Mesenchymal stem cell (in vitro differentiated cells and primary cell): ENCODE measurements around the gene LARP4.
A peak's percentile ranks its signal among the peaks of the same experiment; 100 is the strongest.
"Not testable (repeated sequence)": the region's sequence is repeated elsewhere in the genome, so short reads cannot be mapped to it uniquely, and the experiment has no call there.

ENCODE experiments used
- DNase-seq: peaks from one replicate; pipeline ENCODE4 v3.0.0-alpha.2; 2013
- H2AFZ ChIP-seq: one replicate; pipeline ENCODE4 v1.6.1; 2013; ENCODE audit warnings: low read depth, mild to moderate bottlenecking, control low read depth, inconsistent platforms, low read length, moderate library complexity
- H2AK5ac ChIP-seq: 2 replicates; pipeline ENCODE4 v1.6.1; 2013; ENCODE audit warnings: low read length, moderate library complexity, mild to moderate bottlenecking, inconsistent platforms; ENCODE audit not compliant: severe bottlenecking
- H2BK120ac ChIP-seq: one replicate; pipeline ENCODE4 v1.6.1; 2013; ENCODE audit warnings: low read depth, mild to moderate bottlenecking, inconsistent platforms, low read length, moderate library complexity
- H2BK12ac ChIP-seq, 2 experiments: one replicate each; pipeline ENCODE4 v1.6.1; 2013; ENCODE audit warnings: inconsistent platforms in 2 of 2, low read length in 2 of 2, mild to moderate bottlenecking in 2 of 2, moderate library complexity in 2 of 2, control low read depth in 1 of 2
- H2BK15ac ChIP-seq: one replicate; pipeline ENCODE4 v1.6.1; 2013; ENCODE audit warnings: mild to moderate bottlenecking, low read depth, inconsistent platforms; ENCODE audit not compliant: poor library complexity, severe bottlenecking
- H2BK5ac ChIP-seq: 2 replicates; pipeline ENCODE4 v1.6.1; 2013; ENCODE audit warnings: low read depth, mild to moderate bottlenecking, low read length, control low read depth, inconsistent platforms; ENCODE audit not compliant: poor library complexity, severe bottlenecking
- H3K14ac ChIP-seq, 2 experiments: one replicate each; pipeline ENCODE4 v1.6.1; 2013; ENCODE audit warnings: inconsistent platforms in 2 of 2, low read length in 2 of 2, control low read depth in 1 of 2, mild to moderate bottlenecking in 1 of 2, moderate library complexity in 1 of 2
- H3K18ac ChIP-seq, 2 experiments: one replicate each; pipeline ENCODE4 v1.6.1; 2013; ENCODE audit warnings: inconsistent platforms in 2 of 2, low read length in 2 of 2, control low read depth in 1 of 2, low read depth in 1 of 2, mild to moderate bottlenecking in 1 of 2
- H3K23ac ChIP-seq, 2 experiments: one replicate each; pipeline ENCODE4 v1.6.1; 2013; ENCODE audit warnings: inconsistent platforms in 2 of 2, low read length in 2 of 2, mild to moderate bottlenecking in 2 of 2, moderate library complexity in 2 of 2, control low read depth in 1 of 2
- H3K27ac ChIP-seq: 2 replicates; pipeline ENCODE4 v1.5.1; 2013; ENCODE audit warnings: mild to moderate bottlenecking, moderate library complexity, low read length, control low read depth, inconsistent platforms; ENCODE audit not compliant: poor library complexity, severe bottlenecking
- H3K27me3 ChIP-seq, 2 experiments: 2 replicates each; pipeline versions ENCODE4 v1.6.1 to v1.7.0; 2013; ENCODE audit warnings: low read length in 2 of 2, mild to moderate bottlenecking in 2 of 2, moderate library complexity in 2 of 2, control low read depth in 1 of 2, inconsistent platforms in 1 of 2; ENCODE audit not compliant: control insufficient read depth in 1 of 2, insufficient read depth in 1 of 2
- H3K36me3 ChIP-seq, 2 experiments: 2 replicates each; pipeline versions ENCODE4 v1.6.1 to v1.7.0; 2013; ENCODE audit warnings: low read length in 2 of 2, control low read depth in 1 of 2, inconsistent platforms in 1 of 2, low read depth in 1 of 2, mild to moderate bottlenecking in 1 of 2; ENCODE audit not compliant: insufficient read depth in 2 of 2, control insufficient read depth in 1 of 2
- H3K4ac ChIP-seq, 2 experiments: one replicate each; pipeline ENCODE4 v1.6.1; 2013; ENCODE audit warnings: inconsistent platforms in 2 of 2, low read length in 2 of 2, mild to moderate bottlenecking in 2 of 2, moderate library complexity in 2 of 2, control low read depth in 1 of 2, low read depth in 1 of 2
- H3K4me1 ChIP-seq: 2 replicates; pipeline ENCODE4 v1.6.1; 2013; ENCODE audit warnings: low read depth, low read length, control low read depth; ENCODE audit not compliant: control insufficient read depth, insufficient read depth
- H3K4me2 ChIP-seq: 2 replicates; pipeline ENCODE4 v1.6.1; 2013; ENCODE audit warnings: low read length, mild to moderate bottlenecking, inconsistent platforms; ENCODE audit not compliant: poor library complexity, severe bottlenecking
- H3K4me3 ChIP-seq, 2 experiments: 2 replicates each; pipeline versions ENCODE4 v1.5.1 to v1.7.0; 2013; ENCODE audit warnings: low read length in 2 of 2, mild to moderate bottlenecking in 2 of 2, control low read depth in 1 of 2, low read depth in 1 of 2; ENCODE audit not compliant: insufficient read depth in 1 of 2
- H3K79me1 ChIP-seq: replicated peaks from 2 replicates; pipeline ENCODE4 v1.6.1; 2013; ENCODE audit warnings: mild to moderate bottlenecking, control low read depth, low read length, inconsistent platforms; ENCODE audit not compliant: poor library complexity, severe bottlenecking
- H3K9ac ChIP-seq: 2 replicates; pipeline ENCODE4 v1.7.0; 2013; ENCODE audit warnings: mild to moderate bottlenecking, low read length, moderate library complexity
- H3K9me3 ChIP-seq: 2 replicates; pipeline ENCODE4 v1.7.0; 2013; ENCODE audit warnings: mild to moderate bottlenecking, low read length; ENCODE audit not compliant: control insufficient read depth
- H4K8ac ChIP-seq: one replicate; pipeline ENCODE4 v1.6.1; 2013; ENCODE audit warnings: inconsistent platforms, mild to moderate bottlenecking, low read length, moderate library complexity
- H4K91ac ChIP-seq: one replicate; pipeline ENCODE4 v1.6.1; 2013; ENCODE audit warnings: mild to moderate bottlenecking, low read length, inconsistent platforms
- WGBS: methylation state at CpG from one replicate; pipeline ENCODE4 v1.1.7; 2013; ENCODE audit warnings: mixed read lengths; 5-methylcytosine and 5-hydroxymethylcytosine counted together

The LARP4 gene

DNA sequence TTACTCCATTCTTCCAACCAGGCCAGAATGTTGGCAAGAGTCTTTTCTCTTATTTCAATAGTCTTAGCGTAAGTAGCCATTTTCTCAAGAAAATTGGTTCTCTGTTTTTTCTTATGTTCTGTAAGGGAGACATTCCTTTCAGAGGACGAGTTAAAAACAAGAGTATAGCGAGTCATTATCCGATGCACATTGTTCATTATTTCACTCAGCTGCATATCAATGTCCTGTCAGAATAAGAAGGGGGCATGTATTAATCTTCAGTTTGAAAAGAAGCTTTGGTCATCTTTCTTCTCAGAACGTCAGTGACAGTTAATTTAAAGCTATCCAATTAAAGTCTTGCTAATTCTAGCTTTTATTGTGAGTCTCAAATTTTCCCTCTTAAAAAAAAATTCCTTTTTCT is 37.5 kb upstream of the LARP4 start:
- H3K14ac ChIP-seq: no peak overlapping the region
- no peak overlapping the region for H3K18ac ChIP-seq

DNA sequence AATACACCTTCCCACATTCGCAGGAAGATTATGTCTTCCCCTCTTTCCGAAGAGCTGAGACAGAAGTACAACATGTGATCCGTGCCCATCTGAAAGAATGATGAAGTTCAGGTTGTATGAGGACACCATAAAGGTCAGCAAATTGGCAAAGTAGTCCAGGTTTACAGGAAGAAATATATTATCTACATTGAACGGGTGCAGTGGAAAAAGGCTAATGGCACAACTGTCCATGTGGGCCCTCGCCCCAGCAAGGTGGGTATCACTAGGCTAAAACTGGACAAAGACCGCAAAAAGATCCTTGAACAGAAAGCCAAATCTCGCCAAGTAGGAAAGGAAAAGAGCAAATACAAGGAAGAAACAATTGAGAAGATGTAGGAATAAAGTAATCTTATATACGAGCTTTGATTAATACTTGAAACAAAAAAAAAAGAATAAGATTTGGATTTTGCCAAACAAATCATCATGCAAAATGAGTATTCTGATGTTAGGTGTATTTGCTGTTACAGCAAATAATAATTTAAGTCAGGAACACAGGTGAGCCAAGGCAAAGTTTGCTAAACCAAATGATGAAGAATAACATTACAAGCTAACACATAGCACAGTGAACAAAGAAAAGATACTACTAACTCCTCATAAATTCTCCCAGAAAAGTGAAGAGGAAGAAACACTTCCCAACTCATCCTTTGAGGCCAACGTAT is 34.8 kb upstream of the LARP4 start:
- Histone ChIP-seq H2BK12ac (no peak overlapping the region), H4K91ac (no peak overlapping the region), H3K4me2 (no peak overlapping the region), H3K18ac (no peak overlapping the region), H3K9ac (no peak overlapping the region), H3K4ac (no peak overlapping the region), H2BK15ac (no peak overlapping the region), H2BK5ac (no peak overlapping the region), H3K27me3 (no peaks in the 10 kb centered on the region), H3K23ac (no peak overlapping the region), H4K8ac (no peak overlapping the region), H3K4me1 (no peaks in the 10 kb centered on the region), H3K14ac (no peak overlapping the region), H2AK5ac (no peak overlapping the region), H3K27ac (no peak overlapping the region), H3K9me3 (no peaks in the 10 kb centered on the region), H3K36me3 (no peaks in the 10 kb centered on the region), H3K79me1 (no peaks in the 10 kb centered on the region), H2BK120ac (no peak overlapping the region), H3K4me3 (no peak overlapping the region), H2AFZ (no peak overlapping the region)
- no peak for DNase-seq
- WGBS: 97% methylated on average over 8 of the region's 9 CpGs

More for the DNA sequence above, 37.5 kb upstream of the LARP4 start:
- H3K23ac ChIP-seq: no peak overlapping the region
- H3K9ac ChIP-seq: no peak overlapping the region
- H3K9me3 ChIP-seq: no peaks in the 10 kb centered on the region
- H2BK5ac ChIP-seq: no peak overlapping the region
- no peak overlapping the region for H4K91ac ChIP-seq
- no peak overlapping the region for H2BK120ac ChIP-seq
- no peaks in the 10 kb centered on the region for H3K36me3 ChIP-seq
- 100% methylated on average over 4 of the region's 5 CpGs for WGBS
- no peak overlapping the region for H3K27ac ChIP-seq
- H4K8ac ChIP-seq: no peak overlapping the region
- no peak overlapping the region for H3K4me3 ChIP-seq
- DNase-seq: no peak
- H3K4ac ChIP-seq: no peak overlapping the region
- H2BK12ac ChIP-seq: no peak overlapping the region
- H2AK5ac ChIP-seq: no peak overlapping the region
- H2AFZ ChIP-seq: no peak overlapping the region
- H3K4me2 ChIP-seq: no peak overlapping the region
- H3K27me3 ChIP-seq: no peaks in the 10 kb centered on the region
- H3K4me1 ChIP-seq: no peaks in the 10 kb centered on the region
- H2BK15ac ChIP-seq: no peak overlapping the region
- no peaks in the 10 kb centered on the region for H3K79me1 ChIP-seq

DNA sequence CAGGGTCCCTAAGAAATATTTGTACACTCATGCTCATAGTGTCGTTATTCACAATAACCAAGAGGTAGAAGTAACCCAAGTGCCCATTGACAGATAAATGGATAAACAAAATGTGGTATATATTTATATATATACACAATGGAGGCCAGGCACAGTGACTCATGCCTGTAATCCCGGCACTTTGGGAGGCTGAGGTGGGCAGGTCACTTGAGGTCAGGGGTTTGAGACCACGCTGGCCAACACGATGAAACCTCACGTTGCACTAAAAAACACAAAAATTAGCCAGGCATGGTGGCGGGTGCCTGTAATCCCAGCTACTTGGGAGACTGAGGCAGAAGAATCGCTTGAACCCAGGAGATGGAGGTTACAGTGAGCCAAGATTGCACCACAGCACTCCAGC is 30.0 kb upstream of the LARP4 start:
- not testable (repeated sequence) for H3K23ac ChIP-seq, H3K4me2 ChIP-seq, H2BK15ac ChIP-seq, H3K18ac ChIP-seq, H3K27me3 ChIP-seq, H2BK5ac ChIP-seq, H3K4me1 ChIP-seq, H3K36me3 ChIP-seq, H2BK120ac ChIP-seq, H3K27ac ChIP-seq, H3K4ac ChIP-seq, H2BK12ac ChIP-seq, H3K4me3 ChIP-seq, H2AFZ ChIP-seq, H3K14ac ChIP-seq, H3K79me1 ChIP-seq, H2AK5ac ChIP-seq, H3K9ac ChIP-seq, H4K8ac ChIP-seq, H3K9me3 ChIP-seq, H4K91ac ChIP-seq
- peak; percentile 21 for DNase-seq
- 46% methylated on average over 6 of the region's 7 CpGs for whole genome bisulfite sequencing

DNA sequence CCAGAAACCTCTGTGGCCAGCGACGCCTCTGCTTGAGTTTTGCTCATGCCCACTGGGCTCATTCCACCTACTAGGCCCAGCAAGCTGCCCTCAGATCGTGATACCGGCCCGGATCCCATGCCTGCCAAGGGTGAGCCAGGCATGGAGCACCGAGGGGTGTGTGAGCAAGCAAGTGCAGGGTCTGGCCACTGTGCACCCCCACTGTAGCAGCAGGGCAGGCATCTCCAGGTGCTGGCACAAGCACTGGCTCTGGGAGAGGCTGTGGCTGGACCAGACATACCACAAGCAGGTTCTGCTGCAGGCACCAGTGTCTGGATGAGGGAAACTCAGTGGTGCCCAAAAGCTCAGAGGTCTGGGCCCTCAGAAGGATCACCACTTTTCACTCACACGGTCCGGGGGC is 24.9 kb upstream of the LARP4 start:
- Histone ChIP-seq H3K4ac (no peak overlapping the region), H2BK12ac (peak overlapping the region in 1 of 2 experiments; percentile 71), H3K4me1 (peaks cover 2% of the 10 kb centered on the region), H3K9ac (no peak overlapping the region), H2BK5ac (no peak overlapping the region), H3K36me3 (no peaks in the 10 kb centered on the region), H3K18ac (no peak overlapping the region), H2BK120ac (no peak overlapping the region), H2AK5ac (no peak overlapping the region), H3K14ac (peak overlapping the region in 1 of 2 experiments; percentile 95), H3K79me1 (no peaks in the 10 kb centered on the region), H2AFZ (no peak overlapping the region), H3K27me3 (no peaks in the 10 kb centered on the region), H3K9me3 (no peaks in the 10 kb centered on the region), H2BK15ac (no peak overlapping the region), H4K8ac (no peak overlapping the region), H4K91ac (no peak overlapping the region), H3K23ac (no peak overlapping the region), H3K4me3 (no peak overlapping the region), H3K4me2 (no peak overlapping the region), H3K27ac (no peak overlapping the region)
- DNase-seq: no peak
- 92% methylated on average over 8 of the region's 8 CpGs for WGBS
